Endothelial cell of hepatic sinusoid (primary cell): ENCODE data around the gene VPS51.

Source experiments
- in situ Hi-C: cut with HindIII; loops from 2 replicates; pipeline ENCODE4 v1.10.0; 2017; ENCODE audit warnings: low sequenced_read_pairs

The VPS51 gene

DNA sequence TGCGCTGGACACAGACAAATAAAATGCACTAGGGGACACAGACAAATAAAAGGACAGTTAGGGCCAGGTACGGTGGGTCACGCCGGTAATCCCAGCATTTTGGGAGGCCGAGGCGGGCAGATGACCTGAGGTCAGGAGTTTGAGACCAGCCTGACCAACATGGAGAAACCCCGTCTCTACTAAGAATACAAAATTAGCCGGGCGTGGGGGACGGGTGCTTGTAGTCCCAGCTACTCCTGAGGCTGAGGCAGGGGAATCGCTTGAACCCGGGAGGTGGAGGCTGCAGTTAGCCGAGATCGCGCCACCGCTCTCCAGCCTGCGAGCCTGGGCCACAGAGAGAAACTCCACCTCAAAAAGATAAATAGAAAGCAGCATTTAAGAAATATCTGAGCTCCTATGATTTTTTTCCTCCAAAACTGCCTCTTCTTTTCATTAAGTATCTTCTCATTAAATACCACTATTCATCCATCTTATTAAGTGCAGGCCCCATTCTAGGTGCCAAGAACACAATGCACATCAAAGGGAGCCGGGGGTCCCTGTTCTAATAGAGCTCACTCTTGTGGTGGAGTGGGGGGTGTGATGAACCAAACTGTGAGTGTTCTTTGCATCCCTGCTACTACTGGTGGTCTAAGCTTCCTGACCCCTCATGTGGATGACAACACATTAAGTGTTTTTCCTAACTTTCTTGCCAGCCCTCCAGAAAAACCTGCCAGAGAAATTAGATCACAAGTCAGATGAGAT lies 22.3 kb downstream of the VPS51 start:
- in situ Hi-C loops, result loop anchor here (5.0 kb wide), 1 partner anchor 94 kb away; no protein-coding TSS in a partner anchor

- in situ Hi-C loops, result loop anchor here (5.0 kb wide), 1 partner anchor 93 kb away; no protein-coding TSS in a partner anchor
These were observed 23.1 kb downstream of the VPS51 start for GRCh38 chr11:65118891-65119669.

GRCh38 chr11:65119670-65119995 lies 23.6 kb downstream of the VPS51 start:
- in situ Hi-C loops, result loop anchor here (5.0 kb wide), 1 partner anchor 93 kb away; no protein-coding TSS in a partner anchor

- in situ Hi-C loops, result no loop called here
These were observed 24.8 kb downstream of the VPS51 start for GRCh38 chr11:65120831-65121230.

- in situ Hi-C loops, result no loop called here
These were observed 25.4 kb downstream of the VPS51 start for GRCh38 chr11:65121447-65121864.

- in situ Hi-C loops, result no loop called here
These were observed 26.1 kb downstream of the VPS51 start, which contains the start of the genes FAU and MRPL49 for GRCh38 chr11:65121865-65122696. FAU (minus strand) TSS chr11:65122134; CDS start chr11:65121813, 321 bp downstream. MRPL49 (plus strand) TSS chr11:65122321; CDS start chr11:65122347, 26 bp downstream.

GRCh38 chr11:65124480-65125196 lies 28.6 kb downstream of the VPS51 start:
- in situ Hi-C loops, result no loop called here

GRCh38 chr11:65125197-65126056 lies 29.4 kb downstream of the VPS51 start:
- in situ Hi-C loops, result no loop called here

- in situ Hi-C loops, result no loop called here
These were observed 30.7 kb downstream of the VPS51 start for GRCh38 chr11:65126624-65127274.

DNA sequence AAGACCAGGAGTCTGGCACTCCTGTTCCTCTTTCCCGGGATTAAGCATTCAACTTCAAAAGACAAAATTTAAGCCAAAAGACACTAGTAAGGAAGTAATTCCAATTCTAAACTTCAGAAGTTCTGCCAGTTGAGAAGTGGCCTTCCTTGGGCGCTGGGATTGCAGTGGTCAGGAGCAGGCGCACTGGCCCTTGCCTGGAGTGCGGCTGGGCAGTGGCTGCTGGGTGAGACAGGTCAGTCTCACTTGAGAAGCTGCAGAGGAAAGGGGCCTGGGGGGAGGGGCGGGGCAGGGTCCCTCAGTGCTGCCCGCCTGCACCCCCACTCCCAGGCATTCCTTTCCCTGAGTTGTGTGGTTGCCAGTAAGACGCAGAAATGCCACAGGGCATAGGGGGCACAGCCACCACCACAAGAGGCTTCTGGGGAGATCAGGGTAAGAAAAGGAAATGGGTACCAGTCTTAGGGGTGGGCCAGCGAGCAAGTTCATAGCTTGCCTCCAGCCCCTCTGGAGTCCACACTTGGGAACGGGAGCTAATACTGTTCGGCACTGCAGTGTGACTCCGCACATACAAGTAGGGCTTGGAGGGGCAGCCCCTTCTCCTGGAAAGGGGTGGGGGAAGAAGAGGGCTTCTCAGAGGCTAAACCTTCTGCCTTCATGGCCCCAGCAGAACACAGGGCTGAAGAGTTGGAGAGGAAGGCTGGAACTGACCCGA lies 31.6 kb downstream of the VPS51 start:
- in situ Hi-C loops, result no loop called here

- in situ Hi-C loops, result no loop called here
These were observed 32.5 kb downstream of the VPS51 start for GRCh38 chr11:65128182-65129145.

- in situ Hi-C loops, result no loop called here
These were observed 33.8 kb downstream of the VPS51 start for GRCh38 chr11:65129649-65130441.

DNA sequence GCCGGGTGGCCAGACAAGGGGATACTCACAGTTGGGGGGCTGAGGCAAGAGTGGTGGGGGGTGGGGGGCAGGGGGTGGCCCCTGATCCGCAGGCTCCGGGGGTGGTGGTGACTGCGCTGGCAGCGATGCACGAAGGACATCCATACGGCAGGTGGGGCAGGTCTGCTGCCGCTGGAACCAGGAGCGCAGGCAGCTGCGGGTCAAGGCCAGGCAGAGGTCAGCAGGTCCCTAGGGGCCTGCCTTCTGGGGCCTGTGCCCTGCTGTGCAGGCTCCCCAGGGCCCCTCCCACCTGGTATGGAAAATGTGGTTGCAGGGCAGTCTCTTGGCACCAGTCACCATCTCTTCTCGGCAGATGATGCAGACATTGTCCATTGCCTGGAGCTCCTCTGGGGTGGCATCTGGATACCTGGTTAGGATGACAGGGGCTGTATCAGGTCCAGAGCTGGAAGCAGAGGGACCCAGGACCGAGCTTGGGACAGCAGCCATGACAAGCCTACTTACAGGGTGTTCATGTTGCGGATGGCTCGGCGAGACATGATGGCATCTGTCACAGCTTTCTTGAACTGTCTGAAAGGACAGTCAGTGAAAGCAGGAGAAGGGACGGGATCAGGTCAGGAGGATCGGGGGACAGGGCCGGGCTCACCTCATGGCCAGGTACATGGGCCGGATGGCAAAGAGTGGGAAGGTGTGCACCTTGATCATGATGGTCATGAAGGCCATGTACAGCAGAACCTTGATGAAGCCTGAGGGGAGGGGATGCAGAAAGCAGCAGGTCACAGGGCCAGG lies 34.8 kb downstream of the VPS51 start:
- in situ Hi-C loops, result no loop called here

DNA sequence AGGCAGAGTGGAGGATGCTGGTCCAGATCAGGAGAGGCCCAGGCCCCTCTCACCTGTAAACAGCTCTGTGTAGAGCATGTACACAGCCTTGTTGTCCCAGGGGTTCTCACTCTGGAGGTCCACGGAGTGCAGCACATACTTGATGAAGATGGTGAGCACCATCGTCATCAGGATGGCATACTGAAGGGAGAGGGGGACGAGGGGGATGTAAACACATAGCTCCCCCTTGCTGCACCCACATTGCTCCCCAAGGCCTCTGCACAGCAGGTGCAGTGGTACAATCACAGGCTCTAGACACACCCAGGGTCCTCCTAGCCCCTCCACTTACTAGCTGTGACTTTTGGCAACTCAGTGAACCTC lies 35.4 kb downstream of the VPS51 start:
- in situ Hi-C loops, result no loop called here

DNA sequence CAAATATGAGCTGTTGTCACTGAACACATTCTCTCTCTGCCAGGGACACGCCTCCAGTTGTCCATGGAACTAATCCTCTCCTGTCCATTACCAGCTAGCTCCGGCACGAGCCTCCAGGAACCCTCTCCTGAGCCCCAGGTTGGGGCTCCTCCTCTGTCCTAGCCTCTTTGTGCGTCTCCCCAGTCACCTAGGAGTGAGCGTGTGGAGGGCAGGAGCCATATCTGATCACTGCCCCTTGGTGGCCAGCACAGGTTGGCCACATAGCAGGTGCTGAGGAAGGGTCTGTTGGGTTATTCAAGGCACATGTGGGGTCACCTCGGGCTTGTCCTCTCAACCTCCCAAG lies 35.9 kb downstream of the VPS51 start:
- in situ Hi-C loops, result no loop called here
